G401 (cell line): Measurements from ENCODE around the gene MEIOB. TPM values are rescaled to one million over a fixed set of nuclear protein-coding genes. Genes with fewer than 3 reads are reported as not detected.
A peak's percentile ranks its signal among the peaks of the same experiment; 100 is the strongest.
"Not testable (repeated sequence)": the region's sequence is repeated elsewhere in the genome, so short reads cannot be mapped to it uniquely, and the experiment has no call there.

Source experiments
- DNase-seq: peaks from one replicate; pipeline ENCODE4 v3.0.0-alpha.2; 2015; ENCODE audit warnings: low spot score
- in situ Hi-C: cut with HindIII; loops from 2 replicates; pipeline ENCODE4 v1.10.0; 2016; ENCODE audit warnings: low sequenced_read_pairs, mixed read lengths
- total RNA-seq: library from RNA; depleted of rRNA; stranded (reverse); fragments of >200 nt; shearing (Covaris generic); gene quantifications from 2 replicates; pipeline ENCODE4 v1.2.3, GENCODE V29; 2014; rRNA removed

MEIOB gene, protein sequence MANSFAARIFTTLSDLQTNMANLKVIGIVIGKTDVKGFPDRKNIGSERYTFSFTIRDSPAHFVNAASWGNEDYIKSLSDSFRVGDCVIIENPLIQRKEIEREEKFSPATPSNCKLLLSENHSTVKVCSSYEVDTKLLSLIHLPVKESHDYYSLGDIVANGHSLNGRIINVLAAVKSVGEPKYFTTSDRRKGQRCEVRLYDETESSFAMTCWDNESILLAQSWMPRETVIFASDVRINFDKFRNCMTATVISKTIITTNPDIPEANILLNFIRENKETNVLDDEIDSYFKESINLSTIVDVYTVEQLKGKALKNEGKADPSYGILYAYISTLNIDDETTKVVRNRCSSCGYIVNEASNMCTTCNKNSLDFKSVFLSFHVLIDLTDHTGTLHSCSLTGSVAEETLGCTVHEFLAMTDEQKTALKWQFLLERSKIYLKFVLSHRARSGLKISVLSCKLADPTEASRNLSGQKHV
- total RNA-seq: 81.1 and 105 TPM in 2 replicates

DNA sequence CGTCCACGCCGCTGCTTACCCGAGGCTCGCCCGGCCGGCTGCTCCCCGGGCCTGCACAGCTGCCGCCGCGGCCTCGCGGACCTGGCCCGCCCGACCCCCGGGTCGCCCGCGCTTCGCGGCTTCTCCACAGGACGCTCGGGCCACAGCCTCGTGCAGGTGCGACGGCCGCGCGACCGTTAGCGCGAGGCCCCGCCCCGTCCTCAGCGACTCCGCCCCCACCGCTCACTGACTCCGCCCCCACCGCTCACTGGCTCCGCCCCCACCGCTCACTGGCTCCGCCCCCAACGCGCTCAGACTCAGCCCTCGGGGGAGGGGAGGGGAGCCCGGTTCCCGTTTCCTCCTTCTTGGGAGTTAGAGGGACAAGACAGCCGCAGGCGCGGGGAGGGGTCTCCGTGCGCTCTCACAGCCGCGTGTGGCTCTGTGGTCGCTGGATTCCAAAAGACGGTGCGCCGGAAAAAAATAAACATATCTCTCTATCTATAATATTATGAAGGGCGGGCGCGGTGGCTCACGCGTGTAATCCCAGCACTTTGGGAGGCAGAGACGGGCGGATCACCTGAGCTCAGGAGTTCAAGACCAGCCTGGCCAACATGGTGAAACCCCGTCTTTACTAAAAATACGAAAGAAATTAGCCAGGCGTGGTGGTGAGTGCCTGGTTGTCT lies at the start of gene MEIOB:
Gene MEIOB, minus strand, starts transcription at position 191 of the 662 bp plus-strand sequence. CDS start 3,989 bp downstream, outside the sequence.
- in situ Hi-C loops: no loop called here
- DNase-seq: peak; percentile 8

- DNase-seq: peak; percentile 33
- in situ Hi-C loops: no loop called here
Observed at GRCh38 chr16:1920727-1921171, 48.8 kb upstream of the MEIOB start.

GRCh38 chr16:1920122-1920521 lies 48.2 kb upstream of the MEIOB start:
- in situ Hi-C loops, DNase-seq: not testable (repeated sequence)

GRCh38 chr16:1919327-1919998 lies 47.5 kb upstream of the MEIOB start:
- no peak for DNase-seq
- in situ Hi-C loops: no loop called here

GRCh38 chr16:1918351-1919326 lies 46.7 kb upstream of the MEIOB start, which contains the start of gene HS3ST6:
HS3ST6 (minus strand) TSS chr16:1918415; CDS start chr16:1918323, 92 bp downstream.
- no peak for DNase-seq
- in situ Hi-C loops: no loop called here

DNA sequence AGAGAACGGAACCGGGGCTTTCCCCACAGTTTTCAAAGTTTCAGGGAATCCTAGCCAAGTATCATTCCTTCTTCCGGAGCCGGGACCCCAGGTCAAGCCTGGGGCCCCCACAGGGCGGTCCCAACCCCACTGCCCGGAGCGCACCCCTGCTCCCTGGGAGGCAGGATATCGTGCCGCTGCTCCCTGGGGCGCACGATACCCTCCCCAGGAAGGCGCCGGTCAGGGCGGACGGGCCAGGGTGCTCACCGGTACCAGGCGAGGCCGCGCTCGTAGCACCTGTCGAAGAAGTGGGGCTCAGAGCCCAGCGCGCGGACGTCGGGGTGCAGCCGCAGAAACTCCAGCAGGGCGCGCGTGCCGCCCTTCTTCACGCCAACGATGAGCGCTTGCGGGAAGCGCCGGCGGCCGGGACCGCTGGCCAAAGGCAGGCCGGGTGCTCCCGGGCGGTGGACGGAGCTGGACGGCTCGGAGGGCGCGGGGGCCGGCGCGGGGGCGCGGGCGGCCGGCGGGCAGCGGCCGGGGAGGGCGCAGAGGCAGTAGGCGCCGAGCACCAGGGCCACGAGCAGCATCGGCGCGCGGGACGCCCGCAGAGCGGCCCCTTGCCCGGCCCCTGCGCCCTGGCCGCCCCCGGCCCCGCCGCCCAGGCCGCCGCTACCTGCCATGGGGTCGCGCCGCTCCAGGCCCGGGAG lies 45.8 kb upstream of the MEIOB start:
- DNase-seq: no peak
- in situ Hi-C loops: no loop called here

DNA sequence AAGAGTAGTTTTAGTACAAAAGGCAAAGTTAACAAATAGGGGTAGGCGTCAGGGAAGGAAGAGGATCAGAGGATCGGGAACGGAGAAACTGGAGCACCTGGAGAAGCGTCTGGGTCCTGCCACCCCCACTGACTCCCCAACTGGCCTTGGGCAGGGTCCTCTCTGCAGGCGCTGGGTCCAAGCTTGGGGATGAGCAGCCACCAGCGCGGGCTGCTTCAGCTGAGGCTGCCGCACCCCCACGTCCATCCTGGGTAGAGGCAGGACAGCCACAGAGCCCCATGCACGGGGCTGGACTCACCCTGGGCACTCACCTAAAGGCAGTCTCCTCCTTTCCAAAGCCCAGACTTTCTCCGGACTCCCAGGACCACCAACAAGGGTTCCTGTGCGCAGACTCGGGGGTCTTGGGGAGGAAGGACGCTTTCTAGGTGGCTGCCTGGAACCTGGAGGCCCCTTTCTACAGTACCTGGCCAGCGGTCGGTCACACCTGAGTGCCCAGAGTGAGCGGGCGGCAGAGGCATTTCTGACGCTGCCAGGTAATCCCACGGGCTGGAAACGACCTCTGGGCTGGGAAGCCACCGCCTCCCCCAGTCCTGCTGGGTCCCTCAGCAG lies 45.2 kb upstream of the MEIOB start:
- no peak for DNase-seq
- in situ Hi-C loops: no loop called here

GRCh38 chr16:1916640-1916990 lies 44.7 kb upstream of the MEIOB start:
- no peak for DNase-seq
- in situ Hi-C loops: no loop called here

DNA sequence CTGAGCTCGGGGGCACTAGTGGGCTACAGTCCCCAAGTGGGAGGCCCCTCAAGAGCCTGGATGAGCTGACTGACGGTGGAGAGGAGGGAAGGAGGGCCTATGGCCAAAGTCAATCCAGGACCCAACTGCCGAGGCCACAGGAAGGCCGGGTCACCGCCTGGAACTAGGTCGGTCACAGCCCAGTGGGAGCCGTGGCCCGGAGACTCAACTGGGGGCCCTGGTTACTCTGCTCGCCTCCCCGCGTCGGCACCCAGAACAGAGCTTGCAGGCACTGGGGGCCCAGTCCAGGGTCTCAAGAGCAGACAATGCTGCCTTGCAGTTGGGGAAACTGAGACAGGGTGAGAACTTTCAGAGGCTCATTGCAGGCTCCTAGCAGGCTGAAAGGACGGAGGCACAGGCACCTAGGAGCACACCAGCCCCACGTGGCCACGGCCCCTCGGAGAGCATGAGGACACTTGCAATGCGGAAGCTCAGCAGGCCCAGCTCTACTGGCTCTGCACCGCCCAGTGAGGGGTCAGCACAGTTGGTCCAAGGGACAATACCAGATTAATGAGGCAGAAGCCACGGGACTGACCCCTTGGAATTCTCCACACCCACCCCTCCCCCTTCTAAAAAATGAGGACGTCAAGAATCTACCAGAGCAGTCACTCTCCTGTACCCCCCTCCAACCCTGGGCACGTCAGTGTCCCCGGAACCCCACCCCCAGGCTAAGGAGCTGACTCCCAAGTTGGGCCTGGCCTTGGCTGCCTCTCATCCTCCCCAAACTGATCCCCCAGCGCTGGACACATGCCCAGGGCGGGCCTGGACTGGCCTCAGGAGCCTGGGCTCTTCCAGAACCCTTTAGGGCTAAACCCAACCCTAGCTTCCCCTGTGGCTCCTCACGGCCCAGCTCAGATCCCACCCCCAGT lies 44.0 kb upstream of the MEIOB start:
- DNase-seq: no peak
- in situ Hi-C loops: no loop called here

- no peak for DNase-seq
- in situ Hi-C loops: no loop called here
Observed at GRCh38 chr16:1914988-1915387, 43.0 kb upstream of the MEIOB start.

GRCh38 chr16:1914084-1914608 lies 42.2 kb upstream of the MEIOB start:
- no peak for DNase-seq
- in situ Hi-C loops: no loop called here

DNA sequence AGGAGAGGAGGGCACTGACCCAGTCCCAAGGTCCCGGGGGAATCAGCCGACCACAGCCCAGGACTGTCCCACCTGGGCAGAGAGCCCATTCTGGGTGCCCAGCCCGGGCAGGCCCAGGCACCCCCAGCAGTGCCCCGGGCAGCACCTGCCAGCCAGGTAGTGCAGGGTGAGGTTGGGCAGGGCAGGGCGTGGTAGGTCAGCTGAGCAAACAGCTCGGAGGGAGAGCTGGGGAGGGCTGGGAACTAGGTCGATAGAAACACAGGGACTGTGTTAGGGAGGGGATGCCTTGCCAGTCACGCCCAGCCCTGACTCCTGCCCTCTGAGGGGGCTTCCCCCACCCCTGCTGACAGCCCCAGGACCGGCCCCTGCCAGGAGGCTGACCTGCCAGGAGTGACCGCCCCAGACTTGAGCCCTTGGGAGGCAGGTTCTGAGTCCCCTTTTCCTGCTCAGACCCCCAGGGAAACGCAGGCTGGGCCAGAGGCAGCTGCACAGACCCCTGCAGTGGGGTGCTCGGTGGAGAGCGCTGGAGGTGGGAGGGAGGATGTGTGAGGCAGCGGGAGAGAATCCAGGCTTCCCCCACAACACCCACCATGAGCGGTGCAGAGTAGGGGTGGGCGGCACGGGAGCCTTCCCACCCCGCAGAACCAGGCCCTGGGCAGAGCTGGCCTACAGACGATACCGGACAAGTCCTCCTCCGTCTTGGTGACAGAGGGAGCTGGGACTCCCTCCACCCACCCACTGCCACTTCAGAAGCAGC lies 41.5 kb upstream of the MEIOB start:
- no peak for DNase-seq
- in situ Hi-C loops: no loop called here

DNA sequence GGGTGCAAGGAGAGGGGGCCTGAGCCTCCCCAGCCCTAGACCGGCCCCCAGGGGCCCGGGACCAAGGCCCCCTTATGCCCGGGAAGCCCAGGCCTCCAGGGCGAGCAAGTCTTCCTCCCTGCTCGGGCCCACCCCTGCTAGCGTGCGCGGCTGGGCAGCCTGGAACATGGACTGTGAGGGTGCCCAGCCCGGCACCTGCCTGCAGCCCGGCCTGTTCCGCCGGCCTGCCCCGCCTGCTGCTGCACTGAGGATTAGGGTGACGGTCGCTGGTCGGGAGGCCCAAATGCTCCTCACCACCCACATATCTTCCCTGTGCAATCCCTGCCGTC lies 40.2 kb upstream of the MEIOB start:
- DNase-seq: no peak
- in situ Hi-C loops: no loop called here

GRCh38 chr16:1911467-1912214 lies 39.7 kb upstream of the MEIOB start:
- in situ Hi-C loops: no loop called here
- DNase-seq: no peak

GRCh38 chr16:1909561-1910231 lies 37.7 kb upstream of the MEIOB start:
- in situ Hi-C loops: no loop called here
- DNase-seq: no peak
